SK-N-MC (cell line): ENCODE measurements around the gene SCO2.

Source experiments
- EZH2 ChIP-seq: fragments of 200-600 bp; sonication (generic); IDR thresholded peaks from one replicate; pipeline ENCODE4 v1.6.1; 2017; ENCODE audit warnings: antibody characterized with exemption
- FOXP2 ChIP-seq: optimal IDR thresholded peaks from 2 replicates; pipeline ENCODE3; 2011; ENCODE audit warnings: mild to moderate bottlenecking, moderate library complexity; ENCODE audit not compliant: insufficient read depth; ENCODE audit errors: extremely low read length, control extremely low read depth
- POLR2AphosphoS5 ChIP-seq: IDR thresholded peaks from 2 replicates; pipeline ENCODE4 v1.6.1; 2012; ENCODE audit warnings: mild to moderate bottlenecking, low read depth, low read length, borderline replicate concordance

DNA sequence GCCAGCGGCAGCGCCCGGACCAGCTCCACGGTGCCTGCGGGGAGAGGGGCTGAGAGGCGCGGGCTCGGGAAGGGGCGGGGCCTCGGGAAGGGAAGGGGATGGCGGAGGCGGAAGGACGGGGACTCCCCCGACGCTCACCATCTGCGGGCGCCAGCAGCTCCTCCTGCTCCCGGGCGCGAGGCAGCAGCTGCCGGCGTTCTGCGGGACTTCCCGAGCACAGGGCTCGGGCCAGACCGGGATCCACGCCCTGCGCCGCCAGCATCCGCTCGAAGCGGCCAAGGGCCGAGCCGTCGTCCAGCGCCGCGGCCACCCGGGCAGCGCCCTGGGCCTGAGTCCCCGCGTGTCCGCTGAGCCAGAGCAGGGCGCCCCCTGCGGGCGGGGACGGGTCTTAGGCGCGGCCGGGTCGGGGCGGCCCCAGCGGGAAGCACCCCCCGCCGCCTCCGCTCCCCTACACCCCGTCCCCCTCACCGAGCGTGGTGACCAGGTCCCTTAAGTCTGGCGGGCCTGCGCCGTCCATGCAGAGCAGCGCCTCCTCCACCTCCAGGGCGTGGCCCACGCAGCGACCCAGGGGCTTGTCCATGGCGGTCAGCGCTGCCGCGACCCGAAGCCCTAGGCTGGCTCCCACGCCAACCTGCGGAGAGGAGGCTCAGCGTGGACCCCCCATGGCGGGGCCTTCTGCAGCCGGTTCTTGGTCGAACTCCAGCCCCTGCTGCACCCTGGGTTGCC is 873 bp upstream of the SCO2 start:
- TF ChIP-seq POLR2AphosphoS5 (no peak; the same call in 1 of the 2 replicates), EZH2 (no peak), FOXP2 (no peak)
